OCI-LY1 (cell line): ENCODE results near the gene TMEM164.

ENCODE experiments used
- H2AFZ ChIP-seq: fragments of 200-600 bp; sonication (generic), shearing (Covaris generic); 2 replicates; pipeline ENCODE4 v1.6.0; 2014; ENCODE audit warnings: antibody characterized with exemption, mild to moderate bottlenecking, low read length
- H3F3A ChIP-seq: fragments of 200-600 bp; sonication (generic), shearing (Covaris generic); 2 replicates; pipeline ENCODE4 v1.6.0; 2014; ENCODE audit warnings: mild to moderate bottlenecking, antibody characterized with exemption, low read length, moderate library complexity; ENCODE audit not compliant: insufficient read depth
- H3K27ac ChIP-seq: fragments of 200-600 bp; sonication (generic); 2 replicates; pipeline ENCODE4 v1.5.1; 2014; ENCODE audit warnings: low read length, mixed run types, mild to moderate bottlenecking, low read depth; ENCODE audit not compliant: poor library complexity, severe bottlenecking
- H3K27me3 ChIP-seq: fragments of 200-600 bp; sonication (generic); 2 replicates; pipeline ENCODE4 v1.6.0; 2014; ENCODE audit warnings: antibody characterized with exemption, mild to moderate bottlenecking, low read length, moderate library complexity; ENCODE audit not compliant: insufficient read depth
- H3K36me3 ChIP-seq: fragments of 200-600 bp; sonication (generic); 2 replicates; pipeline ENCODE4 v1.6.1; 2014; ENCODE audit warnings: mild to moderate bottlenecking, antibody characterized with exemption, low read length, moderate library complexity, mixed read lengths; ENCODE audit not compliant: insufficient read depth
- H3K4me1 ChIP-seq: fragments of 200-600 bp; sonication (generic); 2 replicates; pipeline ENCODE4 v1.5.1; 2014; ENCODE audit warnings: mild to moderate bottlenecking, low read length, moderate library complexity; ENCODE audit not compliant: insufficient read depth, severe bottlenecking
- H3K4me2 ChIP-seq: fragments of 200-600 bp; sonication (generic), shearing (Covaris generic); 2 replicates; pipeline ENCODE4 v1.6.1; 2014; ENCODE audit warnings: low read length
- H3K4me3 ChIP-seq: fragments of 200-600 bp; sonication (generic); 2 replicates; pipeline ENCODE4 v1.5.1; 2014; ENCODE audit warnings: low read length, low read depth, mild to moderate bottlenecking, mixed read lengths; ENCODE audit not compliant: poor library complexity, severe bottlenecking
- H3K79me2 ChIP-seq: fragments of 200-600 bp; shearing (Covaris generic); 2 replicates; pipeline ENCODE4 v1.6.1; 2016; ENCODE audit warnings: mixed run types, low read length, mixed read lengths; ENCODE audit not compliant: insufficient read depth
- H3K9ac ChIP-seq: fragments of 200-600 bp; sonication (generic), shearing (Covaris generic); 2 replicates; pipeline ENCODE4 v1.6.1; 2014; ENCODE audit warnings: mild to moderate bottlenecking, low read length, mixed read lengths
- H3K9me2 ChIP-seq: fragments of 200-600 bp; sonication (generic), shearing (Covaris generic); 2 replicates; pipeline ENCODE4 v1.6.1; 2014; ENCODE audit warnings: low read depth, mild to moderate bottlenecking, low read length, mixed read lengths
- H3K9me3 ChIP-seq: fragments of 200-600 bp; shearing (Covaris generic); 2 replicates; pipeline ENCODE4 v1.6.1; 2014; ENCODE audit warnings: low read length, mixed read lengths
- H4K20me1 ChIP-seq: fragments of 200-600 bp; sonication (generic), shearing (Covaris generic); 2 replicates; pipeline ENCODE4 v1.6.0; 2016; ENCODE audit warnings: mild to moderate bottlenecking, low read length; ENCODE audit not compliant: insufficient read depth
- CTCF ChIP-seq: fragments of 200-600 bp; sonication (generic), shearing (Covaris generic); IDR thresholded peaks from 2 replicates; pipeline ENCODE4 v1.5.1; 2017; ENCODE audit warnings: mild to moderate bottlenecking, antibody characterized with exemption, low read length, moderate library complexity, mixed read lengths
- EZH2 ChIP-seq: fragments of 200-600 bp; sonication (generic), shearing (Covaris generic); IDR thresholded peaks from 2 replicates; pipeline ENCODE4 v1.8.0; 2017; ENCODE audit warnings: borderline replicate concordance, mixed run types, mild to moderate bottlenecking, antibody characterized with exemption, low read length, moderate library complexity, mixed read lengths

Gene TMEM164

GRCh38 chrX:110087485-110088356 lies 84.8 kb downstream of the TMEM164 start:
- H3F3A ChIP-seq, result no peaks in the 10 kb centered on the region
- H3K4me3 ChIP-seq, result no peak overlapping the region
- H3K36me3 ChIP-seq, result no peaks in the 10 kb centered on the region
- H2AFZ ChIP-seq, result no peak overlapping the region
- H3K27me3 ChIP-seq, result no peaks in the 10 kb centered on the region
- no peaks in the 10 kb centered on the region for H4K20me1 ChIP-seq
- no peak overlapping the region for H3K9ac ChIP-seq
- H3K4me2 ChIP-seq, result no peak overlapping the region
- TF ChIP-seq CTCF, result no peak
- TF ChIP-seq EZH2, result no peak
- H3K9me3 ChIP-seq, result no peaks in the 10 kb centered on the region
- no peak overlapping the region for H3K27ac ChIP-seq
- H3K79me2 ChIP-seq, result no peaks in the 10 kb centered on the region
- H3K4me1 ChIP-seq, result no peaks in the 10 kb centered on the region
- H3K9me2 ChIP-seq, result no peaks in the 10 kb centered on the region

GRCh38 chrX:110089656-110090403 lies 86.9 kb downstream of the TMEM164 start:
- H3K79me2 ChIP-seq, result no peaks in the 10 kb centered on the region
- no peak overlapping the region for H3K9ac ChIP-seq
- H3K4me2 ChIP-seq, result no peak overlapping the region
- no peak overlapping the region for H2AFZ ChIP-seq
- H3K27me3 ChIP-seq, result no peaks in the 10 kb centered on the region
- no peaks in the 10 kb centered on the region for H3K9me3 ChIP-seq
- no peak overlapping the region for H3K27ac ChIP-seq
- no peaks in the 10 kb centered on the region for H3K9me2 ChIP-seq
- H3K36me3 ChIP-seq, result no peaks in the 10 kb centered on the region
- no peaks in the 10 kb centered on the region for H4K20me1 ChIP-seq
- TF ChIP-seq EZH2 (no peak), CTCF (no peak)
- no peaks in the 10 kb centered on the region for H3K4me1 ChIP-seq
- H3F3A ChIP-seq, result no peaks in the 10 kb centered on the region
- no peak overlapping the region for H3K4me3 ChIP-seq

GRCh38 chrX:110097920-110098319 lies 95.0 kb downstream of the TMEM164 start:
- TF ChIP-seq CTCF (no peak), EZH2 (no peak)
- no peaks in the 10 kb centered on the region for H3F3A ChIP-seq
- no peak overlapping the region for H2AFZ ChIP-seq

More at GRCh38 chrX:110097920-110098319, 95.0 kb downstream of the TMEM164 start:
- H3K27ac ChIP-seq, result no peak overlapping the region
- no peak overlapping the region for H3K4me3 ChIP-seq
- H3K79me2 ChIP-seq, result no peaks in the 10 kb centered on the region
- no peaks in the 10 kb centered on the region for H4K20me1 ChIP-seq
- H3K36me3 ChIP-seq, result no peaks in the 10 kb centered on the region
- no peak overlapping the region for H3K9ac ChIP-seq
- no peaks in the 10 kb centered on the region for H3K9me3 ChIP-seq
- no peaks in the 10 kb centered on the region for H3K4me1 ChIP-seq
- no peaks in the 10 kb centered on the region for H3K27me3 ChIP-seq
- H3K9me2 ChIP-seq, result no peaks in the 10 kb centered on the region
- H3K4me2 ChIP-seq, result no peak overlapping the region
